ENCODE results near the gene EFNB1. TPM values are rescaled to one million over a fixed set of nuclear protein-coding genes. Genes with fewer than 3 reads are reported as not detected.

EFNB1 gene
- total RNA-seq, 4 donors from 2014 or later = 54.1 to 85.3 (median 69.0) TPM

DNA sequence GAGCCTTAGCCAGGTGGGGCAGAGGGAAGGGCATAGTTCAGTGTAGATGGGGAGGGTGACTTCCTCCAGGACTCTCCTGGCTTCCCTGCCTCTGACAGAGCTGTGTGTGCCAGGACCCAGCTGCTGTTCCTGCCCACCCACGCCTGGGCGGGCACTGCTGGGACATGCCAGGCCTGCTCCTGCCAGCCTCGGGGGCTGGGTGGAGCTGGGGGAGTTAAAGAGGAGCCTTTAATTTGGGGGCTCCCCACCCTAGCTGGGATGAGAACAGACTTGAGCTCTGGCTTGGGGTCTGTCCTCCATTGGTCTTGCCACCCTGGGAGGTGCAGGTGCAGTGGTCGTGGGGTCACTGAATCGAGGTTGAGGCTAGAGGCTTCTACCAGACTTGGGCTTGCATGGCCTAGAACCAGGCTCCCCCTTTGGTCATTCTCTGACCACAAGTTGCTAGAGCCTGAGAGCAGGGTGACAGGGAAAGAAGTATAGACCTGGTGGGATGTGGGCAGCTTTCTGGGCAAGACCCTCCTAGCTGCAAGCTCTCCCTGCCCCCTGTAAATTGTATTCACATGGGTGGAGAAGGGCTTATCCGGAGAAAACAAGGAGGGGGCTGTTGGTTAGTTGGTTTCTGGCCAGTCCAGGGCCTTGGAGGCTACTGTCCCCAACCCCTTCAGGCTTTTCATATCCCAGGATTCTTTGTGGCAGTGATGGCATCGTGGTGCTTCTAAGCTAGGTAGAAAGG lies 5.7 kb downstream of the EFNB1 start:
- in situ Hi-C loops (cut with MboI; ENCODE audit: low pct_ligation_motif_present in 1 of 4, low pct_unique_long_range_greater_than_20kb in 1 of 4, low sequenced_read_pairs in 3 of 4) = no loop called here
- H3K27ac ChIP-seq = peak overlapping the region; percentile 84 to 94 (median 87)
- peaks cover 7 to 40% (median 25%) of the 10 kb centered on the region in 4 donors for H3K4me1 ChIP-seq
- no peaks in the 10 kb centered on the region for H3K9me3 ChIP-seq
- 61% methylated on average over 7 of the region's 7 CpGs; no CpG with 5 or more reads in 1 of the 2 donors for WGBS, 2 donors (ENCODE audit: low coverage in 1 of 2)
- no peak for DNase-seq
- no peak overlapping the region for H3K4me3 ChIP-seq
- TF ChIP-seq POLR2A (IDR thresholded peaks at IDR 0.05) = no peak
- TF ChIP-seq POLR2AphosphoS5 (IDR thresholded peaks at IDR 0.05) = no peak
- TF ChIP-seq EP300 (IDR thresholded peaks at IDR 0.05; ENCODE audit: low read depth) = no peak
- TF ChIP-seq, protein P1, sequence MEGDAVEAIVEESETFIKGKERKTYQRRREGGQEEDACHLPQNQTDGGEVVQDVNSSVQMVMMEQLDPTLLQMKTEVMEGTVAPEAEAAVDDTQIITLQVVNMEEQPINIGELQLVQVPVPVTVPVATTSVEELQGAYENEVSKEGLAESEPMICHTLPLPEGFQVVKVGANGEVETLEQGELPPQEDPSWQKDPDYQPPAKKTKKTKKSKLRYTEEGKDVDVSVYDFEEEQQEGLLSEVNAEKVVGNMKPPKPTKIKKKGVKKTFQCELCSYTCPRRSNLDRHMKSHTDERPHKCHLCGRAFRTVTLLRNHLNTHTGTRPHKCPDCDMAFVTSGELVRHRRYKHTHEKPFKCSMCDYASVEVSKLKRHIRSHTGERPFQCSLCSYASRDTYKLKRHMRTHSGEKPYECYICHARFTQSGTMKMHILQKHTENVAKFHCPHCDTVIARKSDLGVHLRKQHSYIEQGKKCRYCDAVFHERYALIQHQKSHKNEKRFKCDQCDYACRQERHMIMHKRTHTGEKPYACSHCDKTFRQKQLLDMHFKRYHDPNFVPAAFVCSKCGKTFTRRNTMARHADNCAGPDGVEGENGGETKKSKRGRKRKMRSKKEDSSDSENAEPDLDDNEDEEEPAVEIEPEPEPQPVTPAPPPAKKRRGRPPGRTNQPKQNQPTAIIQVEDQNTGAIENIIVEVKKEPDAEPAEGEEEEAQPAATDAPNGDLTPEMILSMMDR (IDR thresholded peaks at IDR 0.05) = no peak
- H3K36me3 ChIP-seq = no peaks in the 10 kb centered on the region
- intact Hi-C loops (cut with DNase I; ENCODE audit: low total_unique reads) = loop anchor here (5.0 kb wide), 1 partner anchor 63 kb away; no protein-coding TSS in a partner anchor
- H3K27me3 ChIP-seq = no peaks in the 10 kb centered on the region

DNA sequence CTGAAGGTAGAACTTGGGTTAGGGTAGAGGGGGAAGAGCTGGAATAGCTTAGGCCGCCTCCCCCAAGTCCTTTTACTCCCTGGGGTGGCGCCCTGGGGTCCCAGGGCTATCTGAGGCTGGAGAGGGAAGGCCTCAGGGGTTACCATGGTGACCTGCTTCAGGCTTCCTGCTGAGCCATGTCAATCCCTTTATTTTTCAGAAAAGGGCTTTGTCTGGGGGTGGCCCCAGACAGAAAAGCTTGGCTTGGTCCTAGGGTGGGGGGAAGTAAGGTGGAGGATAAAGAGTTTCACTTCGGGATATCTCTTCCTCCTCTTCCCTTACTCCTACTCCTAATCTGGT lies 6.3 kb downstream of the EFNB1 start:
- TF ChIP-seq POLR2A (IDR thresholded peaks at IDR 0.05) (no peak), POLR2AphosphoS5 (IDR thresholded peaks at IDR 0.05) (no peak), EP300 (IDR thresholded peaks at IDR 0.05; ENCODE audit: low read depth) (no peak)
- TF ChIP-seq, protein P1 (IDR thresholded peaks at IDR 0.05) = no peak
- H3K9me3 ChIP-seq = no peaks in the 10 kb centered on the region
- H3K27ac ChIP-seq = peak overlapping the region; percentile 84 to 94 (median 87)
- in situ Hi-C loops (cut with MboI; ENCODE audit: low pct_ligation_motif_present in 1 of 4, low pct_unique_long_range_greater_than_20kb in 1 of 4, low sequenced_read_pairs in 3 of 4) (no loop called here), intact Hi-C loops (cut with DNase I; ENCODE audit: low total_unique reads) (no loop called here)
- no peaks in the 10 kb centered on the region for H3K36me3 ChIP-seq
- no peak for DNase-seq
- no peaks in the 10 kb centered on the region for H3K27me3 ChIP-seq
- 64% methylated on average over 3 of the region's 3 CpGs; no CpG with 5 or more reads in 1 of the 2 donors for WGBS, 2 donors (ENCODE audit: low coverage in 1 of 2)
- H3K4me1 ChIP-seq = peaks cover 7 to 40% (median 25%) of the 10 kb centered on the region in 4 donors
- no peak overlapping the region for H3K4me3 ChIP-seq

DNA sequence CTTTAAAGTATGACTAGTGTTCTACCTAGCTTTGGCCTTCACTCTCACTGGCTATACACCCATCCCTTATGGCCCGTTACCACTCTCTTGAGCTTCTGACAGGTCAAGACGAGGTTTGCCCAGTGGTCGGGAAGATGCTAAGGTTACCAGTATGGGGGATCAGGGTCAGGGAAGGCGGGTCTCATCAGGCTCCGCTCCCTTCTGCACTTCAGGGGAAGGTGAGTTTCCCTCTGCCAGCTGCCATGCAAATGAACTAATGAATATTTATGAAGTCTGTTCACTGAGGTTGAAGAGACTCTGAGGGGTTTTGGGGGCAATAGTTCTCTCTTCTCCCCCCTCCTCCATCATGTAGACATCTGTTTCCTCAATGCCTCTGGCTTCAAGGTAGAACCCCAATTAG lies 6.6 kb downstream of the EFNB1 start:
- peak overlapping the region in 1 of 4 donors; percentile 86 for H3K27ac ChIP-seq
- TF ChIP-seq EP300 (IDR thresholded peaks at IDR 0.05; ENCODE audit: low read depth) (no peak), POLR2AphosphoS5 (IDR thresholded peaks at IDR 0.05) (no peak), POLR2A (IDR thresholded peaks at IDR 0.05) (no peak)
- TF ChIP-seq, protein P1 (IDR thresholded peaks at IDR 0.05) = no peak
- H3K36me3 ChIP-seq = no peaks in the 10 kb centered on the region
- no peak overlapping the region for H3K4me3 ChIP-seq
- H3K9me3 ChIP-seq = no peaks in the 10 kb centered on the region
- WGBS, 2 donors (ENCODE audit: low coverage in 1 of 2) = 79% methylated on average over 5 of the region's 5 CpGs; no CpG with 5 or more reads in 1 of the 2 donors
- DNase-seq = no peak
- H3K27me3 ChIP-seq = no peaks in the 10 kb centered on the region
- intact Hi-C loops (cut with DNase I; ENCODE audit: low total_unique reads) (no loop called here), in situ Hi-C loops (cut with MboI; ENCODE audit: low pct_ligation_motif_present in 1 of 4, low pct_unique_long_range_greater_than_20kb in 1 of 4, low sequenced_read_pairs in 3 of 4) (no loop called here)
- peaks cover 7 to 44% (median 25%) of the 10 kb centered on the region in 4 donors for H3K4me1 ChIP-seq

DNA sequence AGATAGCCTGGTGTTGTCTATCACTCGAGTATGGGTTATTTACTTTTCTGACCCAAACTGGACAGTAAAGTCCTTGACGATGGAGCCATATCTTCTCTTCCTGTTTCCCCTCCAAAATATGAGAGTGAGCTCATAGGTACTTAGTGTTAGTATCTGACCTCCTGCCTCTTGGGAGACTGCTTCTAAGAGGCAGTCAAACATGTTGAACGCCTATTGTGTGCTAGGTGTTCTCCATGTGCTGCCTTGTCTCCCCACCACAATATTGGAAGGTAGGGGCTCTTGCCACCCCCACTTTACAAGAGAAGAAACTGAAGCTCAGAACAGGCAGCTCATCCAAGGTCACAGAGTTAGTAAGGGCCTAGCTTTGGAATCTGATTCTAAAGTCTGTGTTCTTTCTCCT lies 8.3 kb downstream of the EFNB1 start:
- in situ Hi-C loops (cut with MboI; ENCODE audit: low pct_ligation_motif_present in 1 of 4, low pct_unique_long_range_greater_than_20kb in 1 of 4, low sequenced_read_pairs in 3 of 4) = no loop called here
- Histone ChIP-seq H3K4me1 (peaks cover 7 to 56% (median 31%) of the 10 kb centered on the region in 4 donors), H3K27me3 (no peaks in the 10 kb centered on the region), H3K9me3 (no peaks in the 10 kb centered on the region), H3K36me3 (no peaks in the 10 kb centered on the region), H3K27ac (no peak overlapping the region), H3K4me3 (no peak overlapping the region)
- intact Hi-C loops (cut with DNase I; ENCODE audit: low total_unique reads) = no loop called here
- TF ChIP-seq POLR2A (IDR thresholded peaks at IDR 0.05) (no peak), POLR2AphosphoS5 (IDR thresholded peaks at IDR 0.05) (no peak), EP300 (IDR thresholded peaks at IDR 0.05; ENCODE audit: low read depth) (no peak)
- TF ChIP-seq, protein P1 (IDR thresholded peaks at IDR 0.05) = no peak
- no peak for DNase-seq
- 64% methylated on average over 3 of the region's 3 CpGs; no CpG with 5 or more reads in 1 of the 2 donors for WGBS, 2 donors (ENCODE audit: low coverage in 1 of 2)
